ENCODE results near the gene GALNTL6. TPM values are rescaled to one million over a fixed set of nuclear protein-coding genes. Genes with fewer than 3 reads are reported as not detected.

GALNTL6 gene
- total and polyA plus RNA-seq, 4 donors: 6.1 to 25.4 (median 22.5) TPM

DNA sequence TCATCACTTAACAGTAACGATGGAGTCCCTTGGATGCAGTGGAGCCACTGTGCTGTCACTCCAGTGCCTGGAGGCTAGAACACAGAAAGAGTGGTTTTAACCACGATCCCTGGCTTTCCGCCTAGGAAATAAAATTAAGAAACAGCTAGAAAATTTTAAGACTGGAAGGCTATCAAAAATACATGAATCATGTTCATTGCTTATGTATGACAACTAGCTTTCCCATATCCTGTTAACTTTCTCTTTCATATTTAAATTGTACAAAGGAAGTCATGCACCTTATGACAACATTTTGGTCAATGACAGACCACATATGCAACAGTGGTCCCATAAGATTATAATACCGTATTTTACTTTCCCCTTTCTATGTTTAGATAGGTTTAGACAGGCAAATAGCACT, 115.1 kb downstream of the GALNTL6 start:
- peaks cover 4% of the 10 kb centered on the region for H3K36me3 ChIP-seq (ENCODE audit: control insufficient read depth, insufficient read depth, low read length)
- no peak overlapping the region for H3K27ac ChIP-seq (ENCODE audit: low read depth, low read length)
- no peak for DNase-seq (ENCODE audit: low read depth in 4 of 6, low spot score in 6 of 6)
- WGBS (ENCODE audit: insufficient coverage): no CpG with 5 or more reads among the region's 4 CpGs
- no peak overlapping the region for H3K4me3 ChIP-seq (ENCODE audit: low read depth, low read length)
- no peaks in the 10 kb centered on the region for H3K4me1 ChIP-seq (ENCODE audit: control insufficient read depth, insufficient read depth, low read length)
- H3K27me3 ChIP-seq (ENCODE audit: control insufficient read depth, insufficient read depth, low read length): no peaks in the 10 kb centered on the region
- no peaks in the 10 kb centered on the region for H3K9me3 ChIP-seq (ENCODE audit: control insufficient read depth, insufficient read depth, low read length)

GRCh38 chr4:171929477-171929876, 116.3 kb downstream of the GALNTL6 start:
- Histone ChIP-seq H3K27ac (ENCODE audit: low read depth, low read length) (no peak overlapping the region), H3K36me3 (ENCODE audit: control insufficient read depth, insufficient read depth, low read length) (peaks cover 4% of the 10 kb centered on the region), H3K27me3 (ENCODE audit: control insufficient read depth, insufficient read depth, low read length) (no peaks in the 10 kb centered on the region), H3K4me3 (ENCODE audit: low read depth, low read length) (no peak overlapping the region), H3K9me3 (ENCODE audit: control insufficient read depth, insufficient read depth, low read length) (no peaks in the 10 kb centered on the region), H3K4me1 (ENCODE audit: control insufficient read depth, insufficient read depth, low read length) (no peaks in the 10 kb centered on the region)
- DNase-seq (ENCODE audit: low read depth in 4 of 6, low spot score in 6 of 6): no peak
- WGBS (ENCODE audit: insufficient coverage): 95% methylated on average over 10 of the region's 11 CpGs

GRCh38 chr4:171929907-171930306, 116.7 kb downstream of the GALNTL6 start:
- Histone ChIP-seq H3K4me1 (ENCODE audit: control insufficient read depth, insufficient read depth, low read length) (no peaks in the 10 kb centered on the region), H3K27me3 (ENCODE audit: control insufficient read depth, insufficient read depth, low read length) (no peaks in the 10 kb centered on the region), H3K4me3 (ENCODE audit: low read depth, low read length) (no peak overlapping the region), H3K27ac (ENCODE audit: low read depth, low read length) (no peak overlapping the region), H3K36me3 (ENCODE audit: control insufficient read depth, insufficient read depth, low read length) (peaks cover 4% of the 10 kb centered on the region), H3K9me3 (ENCODE audit: control insufficient read depth, insufficient read depth, low read length) (no peaks in the 10 kb centered on the region)
- WGBS (ENCODE audit: insufficient coverage): 90% methylated on average over 7 of the region's 8 CpGs
- no peak for DNase-seq (ENCODE audit: low read depth in 4 of 6, low spot score in 6 of 6)

DNA sequence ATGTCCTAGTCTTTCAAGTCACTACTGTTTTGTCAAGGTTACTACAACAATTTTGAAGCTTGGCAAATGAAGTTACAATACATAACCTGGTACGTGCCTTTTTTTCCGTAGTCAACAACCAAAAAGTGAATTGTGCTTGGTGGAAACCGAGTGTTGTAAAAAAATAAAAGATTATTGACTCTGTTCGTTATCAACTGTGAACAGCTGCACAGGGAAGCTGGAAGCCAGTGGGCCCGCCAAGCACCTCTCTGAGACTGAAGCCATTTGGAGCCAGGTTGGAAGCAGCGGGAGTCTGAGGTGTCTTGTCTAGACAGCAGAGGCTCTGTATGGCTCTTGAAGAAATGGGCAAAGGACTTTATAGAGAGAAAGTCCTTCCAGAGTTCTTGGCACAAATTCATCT, 119.0 kb downstream of the GALNTL6 start:
- Histone ChIP-seq H3K9me3 (ENCODE audit: control insufficient read depth, insufficient read depth, low read length) (no peaks in the 10 kb centered on the region), H3K27me3 (ENCODE audit: control insufficient read depth, insufficient read depth, low read length) (no peaks in the 10 kb centered on the region), H3K36me3 (ENCODE audit: control insufficient read depth, insufficient read depth, low read length) (peaks cover 4% of the 10 kb centered on the region), H3K4me3 (ENCODE audit: low read depth, low read length) (no peak overlapping the region), H3K27ac (ENCODE audit: low read depth, low read length) (no peak overlapping the region), H3K4me1 (ENCODE audit: control insufficient read depth, insufficient read depth, low read length) (no peaks in the 10 kb centered on the region)
- no peak for DNase-seq (ENCODE audit: low read depth in 4 of 6, low spot score in 6 of 6)
- 87% methylated on average over 3 of the region's 6 CpGs for WGBS (ENCODE audit: insufficient coverage)

- no peaks in the 10 kb centered on the region for H3K9me3 ChIP-seq (ENCODE audit: control insufficient read depth, insufficient read depth, low read length)
- no peaks in the 10 kb centered on the region for H3K27me3 ChIP-seq (ENCODE audit: control insufficient read depth, insufficient read depth, low read length)
- no CpG with 5 or more reads among the region's 6 CpGs for WGBS (ENCODE audit: insufficient coverage)
- no peaks in the 10 kb centered on the region for H3K36me3 ChIP-seq (ENCODE audit: control insufficient read depth, insufficient read depth, low read length)
- no peaks in the 10 kb centered on the region for H3K4me1 ChIP-seq (ENCODE audit: control insufficient read depth, insufficient read depth, low read length)
- no peak for DNase-seq (ENCODE audit: low read depth in 4 of 6, low spot score in 6 of 6)
- H3K27ac ChIP-seq (ENCODE audit: low read depth, low read length): no peak overlapping the region
- H3K4me3 ChIP-seq (ENCODE audit: low read depth, low read length): no peak overlapping the region
These were observed 127.5 kb downstream of the GALNTL6 start for GRCh38 chr4:171940656-171941055.

GRCh38 chr4:171947400-171947799, 134.2 kb downstream of the GALNTL6 start:
- no peaks in the 10 kb centered on the region for H3K9me3 ChIP-seq (ENCODE audit: control insufficient read depth, insufficient read depth, low read length)
- H3K4me1 ChIP-seq (ENCODE audit: control insufficient read depth, insufficient read depth, low read length): no peaks in the 10 kb centered on the region
- H3K4me3 ChIP-seq (ENCODE audit: low read depth, low read length): no peak overlapping the region
- peak in 4 of 6 donors; percentile 5 to 61 (median 26) for DNase-seq (ENCODE audit: low read depth in 4 of 6, low spot score in 6 of 6)
- H3K27ac ChIP-seq (ENCODE audit: low read depth, low read length): no peak overlapping the region
- no peaks in the 10 kb centered on the region for H3K27me3 ChIP-seq (ENCODE audit: control insufficient read depth, insufficient read depth, low read length)
- no peaks in the 10 kb centered on the region for H3K36me3 ChIP-seq (ENCODE audit: control insufficient read depth, insufficient read depth, low read length)

DNA sequence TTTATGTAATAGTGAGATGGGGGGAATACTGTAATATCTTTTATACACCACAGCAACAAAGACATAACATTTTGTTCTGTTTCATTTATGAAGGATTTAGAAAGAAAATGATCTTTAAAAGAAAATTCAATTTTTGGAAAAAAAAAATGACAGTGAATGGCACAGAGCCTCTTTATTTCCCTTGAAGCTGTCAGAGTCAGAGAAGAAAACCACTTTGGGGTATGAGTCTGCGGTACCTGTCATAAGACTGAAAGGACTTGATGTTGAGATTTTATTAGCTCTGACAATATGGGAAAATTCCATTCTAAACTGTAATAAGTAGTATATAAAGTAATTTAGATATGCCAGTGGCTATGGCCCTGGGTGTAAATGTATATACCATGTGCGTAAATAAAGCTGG, 134.8 kb downstream of the GALNTL6 start:
- H3K9me3 ChIP-seq (ENCODE audit: control insufficient read depth, insufficient read depth, low read length): no peaks in the 10 kb centered on the region
- no peaks in the 10 kb centered on the region for H3K27me3 ChIP-seq (ENCODE audit: control insufficient read depth, insufficient read depth, low read length)
- no peaks in the 10 kb centered on the region for H3K36me3 ChIP-seq (ENCODE audit: control insufficient read depth, insufficient read depth, low read length)
- no peak for DNase-seq (ENCODE audit: low read depth in 4 of 6, low spot score in 6 of 6)
- H3K4me3 ChIP-seq (ENCODE audit: low read depth, low read length): no peak overlapping the region
- no CpG with 5 or more reads among the region's 2 CpGs for WGBS (ENCODE audit: insufficient coverage)
- H3K4me1 ChIP-seq (ENCODE audit: control insufficient read depth, insufficient read depth, low read length): no peaks in the 10 kb centered on the region
- H3K27ac ChIP-seq (ENCODE audit: low read depth, low read length): no peak overlapping the region

- Histone ChIP-seq H3K27ac (ENCODE audit: low read depth, low read length) (no peak overlapping the region), H3K4me1 (ENCODE audit: control insufficient read depth, insufficient read depth, low read length) (no peaks in the 10 kb centered on the region), H3K9me3 (ENCODE audit: control insufficient read depth, insufficient read depth, low read length) (no peaks in the 10 kb centered on the region), H3K27me3 (ENCODE audit: control insufficient read depth, insufficient read depth, low read length) (no peaks in the 10 kb centered on the region), H3K4me3 (ENCODE audit: low read depth, low read length) (no peak overlapping the region), H3K36me3 (ENCODE audit: control insufficient read depth, insufficient read depth, low read length) (no peaks in the 10 kb centered on the region)
- no peak for DNase-seq (ENCODE audit: low read depth in 4 of 6, low spot score in 6 of 6)
- no CpG with 5 or more reads among the region's 1 CpG for WGBS (ENCODE audit: insufficient coverage)
These were observed 141.4 kb downstream of the GALNTL6 start for GRCh38 chr4:171954650-171955049.

DNA sequence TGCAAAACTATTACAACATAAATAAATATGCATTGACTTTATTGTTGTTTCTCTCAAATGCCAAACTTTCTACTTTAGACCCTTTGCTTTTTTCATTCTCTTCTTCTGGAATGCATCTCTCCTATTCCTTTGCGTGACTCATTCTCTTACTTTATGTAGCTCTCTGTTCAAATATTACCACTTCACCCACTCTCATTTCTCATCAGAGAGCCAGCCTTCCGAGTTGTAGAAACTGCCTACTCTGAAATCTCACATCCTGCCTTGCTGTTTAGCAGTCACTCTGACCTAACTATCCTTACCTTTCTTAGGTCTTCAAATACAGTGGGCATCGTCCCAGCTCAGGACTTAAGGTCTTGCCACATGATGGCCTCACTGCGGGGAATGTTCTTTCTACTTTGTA, 143.5 kb downstream of the GALNTL6 start:
- 87% methylated on average over 3 of the region's 4 CpGs for WGBS (ENCODE audit: insufficient coverage)
- no peaks in the 10 kb centered on the region for H3K27me3 ChIP-seq (ENCODE audit: control insufficient read depth, insufficient read depth, low read length)
- DNase-seq (ENCODE audit: low read depth in 4 of 6, low spot score in 6 of 6): no peak
- no peaks in the 10 kb centered on the region for H3K4me1 ChIP-seq (ENCODE audit: control insufficient read depth, insufficient read depth, low read length)
- H3K36me3 ChIP-seq (ENCODE audit: control insufficient read depth, insufficient read depth, low read length): no peaks in the 10 kb centered on the region
- H3K27ac ChIP-seq (ENCODE audit: low read depth, low read length): no peak overlapping the region
- H3K4me3 ChIP-seq (ENCODE audit: low read depth, low read length): no peak overlapping the region
- H3K9me3 ChIP-seq (ENCODE audit: control insufficient read depth, insufficient read depth, low read length): no peaks in the 10 kb centered on the region

DNA sequence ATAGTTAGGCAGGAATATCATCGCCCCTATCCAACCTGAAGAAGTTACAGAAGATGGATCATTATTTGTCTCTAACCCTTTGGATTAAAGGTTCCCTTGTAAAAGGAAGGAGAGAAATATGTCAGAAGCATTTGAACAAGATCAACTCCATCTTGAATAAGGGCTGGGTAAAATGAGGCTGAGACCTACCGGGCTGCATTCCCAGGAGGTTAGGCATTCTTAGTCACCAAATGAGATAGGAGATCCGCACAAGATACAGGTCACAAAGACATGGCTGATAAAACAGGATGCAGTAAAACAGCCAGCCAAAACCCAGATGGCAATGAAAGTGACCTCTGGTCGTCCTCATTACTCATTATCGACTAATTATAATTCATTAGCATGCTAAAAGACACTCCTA, 148.9 kb downstream of the GALNTL6 start:
- H3K4me1 ChIP-seq (ENCODE audit: control insufficient read depth, insufficient read depth, low read length): no peaks in the 10 kb centered on the region
- no peaks in the 10 kb centered on the region for H3K27me3 ChIP-seq (ENCODE audit: control insufficient read depth, insufficient read depth, low read length)
- DNase-seq (ENCODE audit: low read depth in 4 of 6, low spot score in 6 of 6): no peak
- 87% methylated on average over 3 of the region's 5 CpGs for WGBS (ENCODE audit: insufficient coverage)
- no peak overlapping the region for H3K4me3 ChIP-seq (ENCODE audit: low read depth, low read length)
- H3K36me3 ChIP-seq (ENCODE audit: control insufficient read depth, insufficient read depth, low read length): no peaks in the 10 kb centered on the region
- no peak overlapping the region for H3K27ac ChIP-seq (ENCODE audit: low read depth, low read length)
- no peaks in the 10 kb centered on the region for H3K9me3 ChIP-seq (ENCODE audit: control insufficient read depth, insufficient read depth, low read length)
